Measurements from ENCODE around the gene RBFA. TPM values are rescaled to one million over a fixed set of nuclear protein-coding genes. Genes with fewer than 3 reads are reported as not detected.
"Not testable (repeated sequence)": the region's sequence is repeated elsewhere in the genome, so short reads cannot be mapped to it uniquely, and the experiment has no call there.

RBFA gene
- total and polyA plus RNA-seq, 4 donors = 18.1 to 32.6 (median 22.5) TPM

GRCh38 chr18:79991494-79991893 is 42.7 kb upstream of the RBFA start:
- no peak overlapping the region for H3K4me3 ChIP-seq (ENCODE audit: low read length in 2 of 2)
- intact Hi-C loops (cut with DNase I) = no loop called here
- no peak overlapping the region for H3K27ac ChIP-seq (ENCODE audit: low read depth in 1 of 2, low read length in 2 of 2)
- H3K9me3 ChIP-seq (ENCODE audit: control insufficient read depth, low read length) = no peaks in the 10 kb centered on the region
- H3K4me1 ChIP-seq (ENCODE audit: control insufficient read depth in 1 of 2, insufficient read depth in 2 of 2, low read length in 2 of 2) = no peaks in the 10 kb centered on the region
- no peak for ATAC-seq (ENCODE audit: low FRiP score)
- 79 to 85% methylated on average over 2 of the region's 2 CpGs for WGBS, 2 donors
- no peaks in the 10 kb centered on the region for H3K27me3 ChIP-seq (ENCODE audit: control insufficient read depth in 1 of 2, insufficient read depth in 2 of 2, low read length in 1 of 2)
- H3K36me3 ChIP-seq (ENCODE audit: control insufficient read depth in 1 of 2, insufficient read depth in 2 of 2, low read length in 1 of 2) = no peaks in the 10 kb centered on the region
- DNase-seq = no peak

- H3K4me1 ChIP-seq (ENCODE audit: control insufficient read depth in 1 of 2, insufficient read depth in 2 of 2, low read length in 2 of 2); H3K4me3 ChIP-seq (ENCODE audit: low read length in 2 of 2); ATAC-seq (ENCODE audit: low FRiP score); intact Hi-C loops (cut with DNase I); H3K27me3 ChIP-seq (ENCODE audit: control insufficient read depth in 1 of 2, insufficient read depth in 2 of 2, low read length in 1 of 2); H3K36me3 ChIP-seq (ENCODE audit: control insufficient read depth in 1 of 2, insufficient read depth in 2 of 2, low read length in 1 of 2); H3K9me3 ChIP-seq (ENCODE audit: control insufficient read depth, low read length); H3K27ac ChIP-seq (ENCODE audit: low read depth in 1 of 2, low read length in 2 of 2); DNase-seq: not testable (repeated sequence)
- 88% methylated on average over 2 of the region's 2 CpGs for WGBS, 2 donors
Observed at GRCh38 chr18:79999701-80000100, 34.5 kb upstream of the RBFA start.

DNA sequence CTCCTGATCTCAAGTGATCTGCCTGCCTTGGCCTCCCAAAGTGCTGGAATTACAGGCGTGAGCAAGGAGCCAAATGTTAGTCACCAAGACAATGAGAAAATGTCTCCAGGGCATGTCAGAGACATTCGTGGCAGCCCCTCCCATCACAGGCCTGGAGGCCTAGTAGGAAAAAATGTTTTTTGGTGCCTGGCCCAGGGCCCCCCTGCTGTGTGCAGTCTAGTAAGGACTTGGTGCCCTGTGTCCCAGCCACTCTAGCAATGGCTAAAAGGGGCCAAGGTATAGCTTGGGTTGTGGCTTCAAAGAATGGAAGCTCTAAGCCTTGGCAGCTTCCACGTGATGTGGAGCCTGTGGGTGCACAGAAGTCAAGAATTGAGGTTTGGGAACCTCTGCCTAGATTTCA is 33.4 kb upstream of the RBFA start:
- intact Hi-C loops (cut with DNase I) = no loop called here
- 80 to 83% methylated on average over 3 of the region's 3 CpGs for WGBS, 2 donors
- DNase-seq (no peak), ATAC-seq (ENCODE audit: low FRiP score) (no peak)
- no peaks in the 10 kb centered on the region for H3K27me3 ChIP-seq (ENCODE audit: control insufficient read depth in 1 of 2, insufficient read depth in 2 of 2, low read length in 1 of 2)
- H3K4me1 ChIP-seq (ENCODE audit: control insufficient read depth in 1 of 2, insufficient read depth in 2 of 2, low read length in 2 of 2) = no peaks in the 10 kb centered on the region
- H3K36me3 ChIP-seq (ENCODE audit: control insufficient read depth in 1 of 2, insufficient read depth in 2 of 2, low read length in 1 of 2) = no peaks in the 10 kb centered on the region
- no peak overlapping the region for H3K27ac ChIP-seq (ENCODE audit: low read depth in 1 of 2, low read length in 2 of 2)
- no peaks in the 10 kb centered on the region for H3K9me3 ChIP-seq (ENCODE audit: control insufficient read depth, low read length)
- no peak overlapping the region for H3K4me3 ChIP-seq (ENCODE audit: low read length in 2 of 2)

- no peaks in the 10 kb centered on the region for H3K4me1 ChIP-seq (ENCODE audit: control insufficient read depth in 1 of 2, insufficient read depth in 2 of 2, low read length in 2 of 2)
- WGBS, 2 donors = 96 to 97% methylated on average over 5 of the region's 5 CpGs
- intact Hi-C loops (cut with DNase I) = no loop called here
- H3K9me3 ChIP-seq (ENCODE audit: control insufficient read depth, low read length) = no peaks in the 10 kb centered on the region
- no peak overlapping the region for H3K27ac ChIP-seq (ENCODE audit: low read depth in 1 of 2, low read length in 2 of 2)
- DNase-seq (no peak), ATAC-seq (ENCODE audit: low FRiP score) (no peak)
- H3K36me3 ChIP-seq (ENCODE audit: control insufficient read depth in 1 of 2, insufficient read depth in 2 of 2, low read length in 1 of 2) = no peaks in the 10 kb centered on the region
- H3K4me3 ChIP-seq (ENCODE audit: low read length in 2 of 2) = no peak overlapping the region
- no peaks in the 10 kb centered on the region for H3K27me3 ChIP-seq (ENCODE audit: control insufficient read depth in 1 of 2, insufficient read depth in 2 of 2, low read length in 1 of 2)
Observed at GRCh38 chr18:80002468-80002867, 31.8 kb upstream of the RBFA start.

DNA sequence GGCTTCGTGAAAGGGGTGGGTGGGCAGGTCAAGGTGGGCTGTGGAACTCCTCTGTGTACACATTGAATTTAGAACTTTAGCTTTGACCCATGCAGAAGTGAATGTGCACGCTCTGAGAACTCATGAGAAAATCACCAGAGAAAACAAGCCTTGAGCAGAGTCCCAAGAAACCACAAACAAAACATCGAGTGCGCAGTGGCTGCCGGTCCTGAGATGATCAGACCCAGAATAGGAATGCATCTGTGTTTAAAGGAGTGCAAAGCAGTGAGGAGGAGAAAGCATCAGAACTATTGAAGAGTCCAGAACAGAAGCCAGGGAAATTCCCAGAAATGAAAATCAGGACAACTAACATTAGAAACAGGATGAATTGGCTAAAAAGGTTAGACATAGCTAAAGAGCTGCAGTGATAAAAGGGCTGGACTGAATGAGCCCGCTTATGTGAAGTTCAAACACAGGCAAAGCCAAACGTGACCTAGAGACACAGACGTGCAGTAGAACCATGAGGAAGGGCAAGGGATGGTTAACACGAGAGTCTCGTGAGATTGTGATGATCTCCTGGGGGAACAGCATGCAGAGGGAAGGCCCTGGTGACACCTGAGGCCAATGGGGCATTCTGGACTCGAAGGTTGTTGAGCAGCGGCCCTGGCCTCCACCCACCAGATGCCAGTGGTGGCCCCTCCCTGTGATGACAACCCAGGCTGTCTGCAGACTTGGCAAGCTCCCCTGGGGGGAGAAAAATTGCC is 29.5 kb upstream of the RBFA start:
- DNase-seq (no peak), ATAC-seq (ENCODE audit: low FRiP score) (no peak)
- 75 to 88% methylated on average over 12 of the region's 12 CpGs for WGBS, 2 donors
- Histone ChIP-seq H3K4me1 (ENCODE audit: control insufficient read depth in 1 of 2, insufficient read depth in 2 of 2, low read length in 2 of 2) (no peaks in the 10 kb centered on the region), H3K27ac (ENCODE audit: low read depth in 1 of 2, low read length in 2 of 2) (no peak overlapping the region), H3K4me3 (ENCODE audit: low read length in 2 of 2) (no peak overlapping the region), H3K36me3 (ENCODE audit: control insufficient read depth in 1 of 2, insufficient read depth in 2 of 2, low read length in 1 of 2) (no peaks in the 10 kb centered on the region), H3K9me3 (ENCODE audit: control insufficient read depth, low read length) (no peaks in the 10 kb centered on the region), H3K27me3 (ENCODE audit: control insufficient read depth in 1 of 2, insufficient read depth in 2 of 2, low read length in 1 of 2) (no peaks in the 10 kb centered on the region)
- intact Hi-C loops (cut with DNase I) = no loop called here

- Histone ChIP-seq H3K9me3 (ENCODE audit: control insufficient read depth, low read length) (no peaks in the 10 kb centered on the region), H3K4me3 (ENCODE audit: low read length in 2 of 2) (no peak overlapping the region), H3K36me3 (ENCODE audit: control insufficient read depth in 1 of 2, insufficient read depth in 2 of 2, low read length in 1 of 2) (no peaks in the 10 kb centered on the region), H3K27ac (ENCODE audit: low read depth in 1 of 2, low read length in 2 of 2) (no peak overlapping the region), H3K4me1 (ENCODE audit: control insufficient read depth in 1 of 2, insufficient read depth in 2 of 2, low read length in 2 of 2) (no peaks in the 10 kb centered on the region), H3K27me3 (ENCODE audit: control insufficient read depth in 1 of 2, insufficient read depth in 2 of 2, low read length in 1 of 2) (no peaks in the 10 kb centered on the region)
- WGBS, 2 donors = 69 to 88% methylated on average over 7 of the region's 7 CpGs
- ATAC-seq (ENCODE audit: low FRiP score) (no peak), DNase-seq (no peak)
- intact Hi-C loops (cut with DNase I) = no loop called here
Observed at GRCh38 chr18:80006724-80007123, 27.5 kb upstream of the RBFA start.

DNA sequence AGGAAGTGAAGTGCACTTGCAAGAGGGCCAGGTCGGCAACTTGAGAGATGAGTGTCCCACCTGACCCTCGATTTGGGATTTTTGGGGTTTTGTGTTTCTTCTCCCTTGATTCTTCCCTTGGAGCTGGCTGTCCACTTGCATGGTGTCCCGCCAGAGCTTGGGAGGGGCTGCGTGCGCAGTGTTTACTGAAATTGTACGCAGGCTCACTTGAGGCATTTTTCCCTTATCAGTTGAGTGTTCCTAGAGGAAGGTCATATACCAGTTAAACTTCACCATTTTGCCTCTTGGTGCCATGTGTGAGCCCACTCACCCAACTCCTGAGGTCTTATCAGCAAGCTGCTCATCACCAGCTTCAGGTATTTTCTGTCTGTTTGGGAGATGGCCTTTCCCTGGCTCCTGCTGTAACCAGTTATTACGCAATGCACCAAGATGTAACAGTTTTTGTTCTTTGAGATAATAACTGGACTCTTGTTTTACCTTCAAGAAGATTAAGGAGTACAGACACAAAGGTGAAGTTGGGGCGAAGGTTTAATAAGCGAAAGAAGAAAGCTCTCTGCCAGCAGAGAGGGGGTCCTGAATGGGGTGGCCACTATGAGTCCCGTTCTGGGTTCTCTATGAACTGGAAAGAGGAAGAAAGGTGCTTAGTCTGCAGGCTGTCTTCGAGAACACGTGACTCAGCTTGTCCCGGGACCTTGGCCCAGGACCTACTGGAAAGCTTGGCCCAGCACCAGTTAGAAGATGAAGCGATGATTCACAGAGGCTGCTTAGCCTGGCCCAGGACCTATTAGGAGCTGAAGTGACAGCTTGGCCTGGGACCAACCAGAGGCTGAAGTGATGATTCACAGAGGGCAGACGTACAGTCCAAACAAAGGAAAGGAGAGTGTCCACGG is 24.3 kb upstream of the RBFA start:
- ATAC-seq (ENCODE audit: low FRiP score) (peak; percentile 87), DNase-seq (peak; percentile 87 to 89)
- no peaks in the 10 kb centered on the region for H3K27me3 ChIP-seq (ENCODE audit: control insufficient read depth in 1 of 2, insufficient read depth in 2 of 2, low read length in 1 of 2)
- no peak overlapping the region for H3K4me3 ChIP-seq (ENCODE audit: low read length in 2 of 2)
- H3K27ac ChIP-seq (ENCODE audit: low read depth in 1 of 2, low read length in 2 of 2) = peak overlapping the region in 1 of 2 donors; percentile 34
- no peaks in the 10 kb centered on the region for H3K4me1 ChIP-seq (ENCODE audit: control insufficient read depth in 1 of 2, insufficient read depth in 2 of 2, low read length in 2 of 2)
- no peaks in the 10 kb centered on the region for H3K36me3 ChIP-seq (ENCODE audit: control insufficient read depth in 1 of 2, insufficient read depth in 2 of 2, low read length in 1 of 2)
- H3K9me3 ChIP-seq (ENCODE audit: control insufficient read depth, low read length) = peaks cover 2% of the 10 kb centered on the region
- intact Hi-C loops (cut with DNase I) = loop anchor here in 1 of 2 donors (1.0 to 2.0 kb wide), 2 partner anchors 21 to 24 kb away; partner anchors contain the start of genes RBFA and TXNL4A
- 51 to 64% methylated on average over 16 of the region's 16 CpGs for WGBS, 2 donors

DNA sequence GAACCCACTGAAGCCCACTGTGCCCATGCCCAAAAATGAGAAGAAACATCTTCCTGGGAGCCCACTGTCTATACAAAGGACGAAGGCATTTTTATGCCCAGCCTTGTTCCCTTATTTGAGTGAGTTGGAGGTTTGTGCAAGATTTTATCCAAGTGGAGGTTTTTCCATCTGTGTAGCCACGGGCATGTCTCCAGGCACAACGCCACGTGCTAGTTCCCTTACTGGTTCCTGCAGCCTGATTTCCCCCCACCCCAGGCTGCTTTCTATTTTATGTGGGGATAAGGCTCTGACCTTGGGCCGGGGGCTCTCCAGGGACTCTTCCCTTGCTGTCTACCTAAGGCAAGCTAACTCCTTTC is 23.7 kb upstream of the RBFA start:
- intact Hi-C loops (cut with DNase I) = loop anchor here in 1 of 2 donors (1.0 to 2.0 kb wide), 2 partner anchors 22 to 24 kb away; partner anchors contain the start of genes RBFA and TXNL4A
- DNase-seq (peak in 1 of 2 donors; percentile 65), ATAC-seq (ENCODE audit: low FRiP score) (peak; percentile 33)
- Histone ChIP-seq H3K36me3 (ENCODE audit: control insufficient read depth in 1 of 2, insufficient read depth in 2 of 2, low read length in 1 of 2) (no peaks in the 10 kb centered on the region), H3K9me3 (ENCODE audit: control insufficient read depth, low read length) (peaks cover 2% of the 10 kb centered on the region), H3K27ac (ENCODE audit: low read depth in 1 of 2, low read length in 2 of 2) (peak overlapping the region in 1 of 2 donors; percentile 75), H3K4me1 (ENCODE audit: control insufficient read depth in 1 of 2, insufficient read depth in 2 of 2, low read length in 2 of 2) (no peaks in the 10 kb centered on the region), H3K4me3 (ENCODE audit: low read length in 2 of 2) (no peak overlapping the region), H3K27me3 (ENCODE audit: control insufficient read depth in 1 of 2, insufficient read depth in 2 of 2, low read length in 1 of 2) (no peaks in the 10 kb centered on the region)
- WGBS, 2 donors = 23 to 38% methylated on average over 5 of the region's 5 CpGs
